GM19328 (cell line): ENCODE data around the gene AFDN.

Source experiments
- ATAC-seq: cut with Tn5 transposase; IDR thresholded peaks from one replicate; pipeline ENCODE4 v1.9.1; 2021; ENCODE audit warnings: mild to moderate bottlenecking, moderate library complexity; ENCODE audit not compliant: unreplicated experiment

AFDN gene

GRCh38 chr6:168016721-168017525 is 190.2 kb downstream of the AFDN start:
- ATAC-seq: no peak

GRCh38 chr6:168017629-168018028 is 190.9 kb downstream of the AFDN start:
- no peak for ATAC-seq

DNA sequence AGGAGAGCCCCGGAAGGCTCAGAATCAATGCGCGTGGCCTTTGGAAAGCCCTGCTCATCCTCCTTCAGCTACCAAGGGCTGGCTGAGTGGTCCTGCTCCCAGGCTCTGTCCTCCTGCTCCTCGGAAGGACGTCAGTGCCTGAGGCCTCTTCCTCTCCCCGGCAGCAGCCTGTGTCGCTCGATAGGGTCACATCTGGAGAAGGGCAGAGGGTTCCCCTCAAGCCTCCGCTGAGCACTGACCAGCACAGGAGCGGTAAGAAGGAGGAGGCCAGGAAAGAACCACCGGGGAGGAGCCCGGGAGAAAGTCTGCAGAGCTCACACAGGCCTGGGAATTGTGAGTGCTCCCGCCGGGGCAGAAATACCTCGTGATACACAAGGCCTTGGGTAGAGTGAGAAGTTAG is 192.0 kb downstream of the AFDN start:
- ATAC-seq: no peak

- no peak for ATAC-seq
Observed at GRCh38 chr6:168020242-168020641, 193.5 kb downstream of the AFDN start.

DNA sequence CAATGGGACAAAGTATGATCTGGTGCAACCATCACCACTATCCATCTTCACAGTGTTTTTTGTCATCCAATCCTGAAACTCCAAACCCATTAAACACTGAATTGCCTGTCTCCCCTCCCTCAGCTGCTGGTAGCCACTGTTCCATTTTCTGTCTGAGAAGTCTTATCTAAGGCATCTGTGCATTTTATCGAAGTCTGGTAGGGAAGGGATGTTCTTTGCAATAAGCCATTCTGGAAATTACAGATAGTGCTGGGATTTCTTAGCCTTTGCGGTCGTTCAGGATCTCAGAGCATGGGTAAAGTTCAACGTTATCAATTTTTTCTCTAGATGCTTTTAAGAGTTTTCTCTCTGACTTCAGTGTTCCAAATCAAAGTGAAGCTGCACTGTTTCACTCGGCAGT is 194.9 kb downstream of the AFDN start:
- ATAC-seq: no peak
